GM12872 (cell line): ENCODE measurements around the gene DNAL4.

ENCODE experiments used
- CTCF ChIP-seq: IDR thresholded peaks from 3 replicates; pipeline ENCODE4 v1.5.1; 2011; ENCODE audit warnings: low read depth, mild to moderate bottlenecking, low read length, moderate library complexity; ENCODE audit not compliant: insufficient read depth

Gene DNAL4

GRCh38 chr22:38792833-38793232 lies 1.1 kb downstream of the DNAL4 start:
- TF ChIP-seq CTCF: no peak

DNA sequence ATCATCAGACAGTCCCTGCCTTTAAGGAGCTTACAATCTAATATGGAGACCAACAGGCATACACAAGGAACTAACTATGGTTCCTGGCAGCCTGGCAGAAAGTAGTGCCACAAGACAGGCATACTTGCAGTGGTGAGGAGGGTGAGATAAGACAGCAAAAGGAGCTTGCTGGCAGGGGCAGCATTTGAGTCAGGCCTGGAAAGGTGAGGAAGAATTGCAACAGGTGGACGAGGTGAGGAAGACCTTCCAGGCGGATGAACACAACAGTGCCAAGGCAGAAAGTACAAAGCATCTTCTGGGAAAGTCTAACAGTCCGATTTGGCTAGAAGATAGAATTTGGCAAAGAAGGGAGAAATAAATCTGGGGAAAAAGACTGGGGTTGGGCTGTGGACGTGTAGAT lies 4.3 kb downstream of the DNAL4 start:
- no peak for TF ChIP-seq CTCF

GRCh38 chr22:38788846-38789245 lies 5.1 kb downstream of the DNAL4 start:
- TF ChIP-seq CTCF: no peak

DNA sequence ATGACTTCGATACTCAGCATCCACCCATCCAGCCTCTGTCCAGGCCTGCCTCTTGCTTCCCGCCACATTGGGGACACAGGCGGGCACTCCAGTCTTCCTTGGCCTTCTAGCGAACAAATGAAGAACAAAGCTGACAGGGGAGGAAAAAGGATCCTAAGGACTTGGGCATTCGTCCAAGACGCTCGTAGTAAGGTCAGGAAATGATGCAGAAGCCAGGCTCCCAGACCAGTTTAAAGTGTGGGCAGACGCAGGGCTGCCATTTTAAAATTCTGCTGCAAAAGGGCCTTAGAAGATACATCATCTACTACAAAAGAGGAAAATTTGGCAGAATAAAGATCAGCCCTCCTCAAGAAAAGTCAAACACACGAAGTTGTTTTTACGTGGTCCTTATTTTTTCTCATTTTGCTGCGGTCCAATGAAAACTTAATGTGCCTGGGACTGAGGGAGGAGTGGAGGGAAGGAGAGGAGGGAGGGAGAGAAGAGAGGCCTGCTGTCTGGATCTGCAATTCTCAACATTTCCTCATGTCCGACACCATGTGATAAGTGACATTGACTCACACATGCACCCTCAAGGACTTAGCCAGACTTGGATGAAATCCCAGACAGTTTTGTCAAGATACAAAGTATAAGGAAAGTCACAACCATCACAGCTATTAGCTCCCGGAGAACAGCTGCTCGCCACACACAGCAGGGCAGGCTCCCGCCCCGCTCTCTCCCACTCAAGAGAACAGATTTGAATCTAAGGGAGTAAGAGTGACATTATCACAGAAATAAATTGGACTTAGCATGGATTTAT lies 5.7 kb downstream of the DNAL4 start:
- no peak for TF ChIP-seq CTCF

DNA sequence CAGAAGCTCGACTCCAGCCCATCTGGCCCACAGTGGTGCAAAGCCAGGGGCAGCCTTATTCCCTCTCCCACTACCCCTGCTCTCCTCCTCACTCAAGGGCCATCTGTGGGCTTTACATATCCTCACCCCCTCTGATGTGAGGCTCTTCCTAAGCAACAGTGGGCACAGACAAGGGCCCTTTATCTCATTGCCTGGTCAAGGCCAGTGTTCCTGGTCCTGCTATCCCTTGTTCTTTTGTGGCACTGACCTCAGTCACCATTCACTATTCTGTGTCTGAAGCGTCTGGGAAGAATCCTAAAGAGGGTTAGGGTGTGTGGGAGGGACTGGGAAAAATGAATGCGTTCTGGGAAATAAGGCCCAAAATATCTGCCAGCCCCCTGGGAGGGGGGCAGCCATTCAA lies 7.3 kb downstream of the DNAL4 start:
- no peak for TF ChIP-seq CTCF

GRCh38 chr22:38784856-38785255 lies 9.1 kb downstream of the DNAL4 start:
- TF ChIP-seq CTCF: no peak

GRCh38 chr22:38784035-38784434 lies 9.9 kb downstream of the DNAL4 start:
- no peak for TF ChIP-seq CTCF
